ENCODE data around the gene EIF3B.
"Not testable (repeated sequence)": the region's sequence is repeated elsewhere in the genome, so short reads cannot be mapped to it uniquely, and the experiment has no call there.

The EIF3B gene

GRCh38 chr7:2383543-2384274, 29.1 kb downstream of the EIF3B start:
- Histone ChIP-seq H3K27me3 (ENCODE audit: insufficient read depth, low read depth) (no peaks in the 10 kb centered on the region), H3K4me1 (ENCODE audit: low read depth, poor library complexity, severe bottlenecking) (no peaks in the 10 kb centered on the region), H3K36me3 (ENCODE audit: insufficient read depth) (peaks cover 18% of the 10 kb centered on the region; the same call in 1 of the 2 replicates), H3K4me3 (IDR thresholded peaks at IDR 0.05; ENCODE audit: insufficient read depth, low read depth, low read length) (no peak overlapping the region), H3K4me2 (no peak overlapping the region), H3K79me2 (ENCODE audit: insufficient read depth, low read depth) (no peaks in the 10 kb centered on the region), H3K9ac (no peak overlapping the region), H3K27ac (no peak overlapping the region), H4K20me1 (ENCODE audit: insufficient read depth) (peaks cover 3% of the 10 kb centered on the region; the same call in 1 of the 2 replicates), H2AFZ (ENCODE audit: low read depth) (no peak overlapping the region)
- TF ChIP-seq, protein P1, sequence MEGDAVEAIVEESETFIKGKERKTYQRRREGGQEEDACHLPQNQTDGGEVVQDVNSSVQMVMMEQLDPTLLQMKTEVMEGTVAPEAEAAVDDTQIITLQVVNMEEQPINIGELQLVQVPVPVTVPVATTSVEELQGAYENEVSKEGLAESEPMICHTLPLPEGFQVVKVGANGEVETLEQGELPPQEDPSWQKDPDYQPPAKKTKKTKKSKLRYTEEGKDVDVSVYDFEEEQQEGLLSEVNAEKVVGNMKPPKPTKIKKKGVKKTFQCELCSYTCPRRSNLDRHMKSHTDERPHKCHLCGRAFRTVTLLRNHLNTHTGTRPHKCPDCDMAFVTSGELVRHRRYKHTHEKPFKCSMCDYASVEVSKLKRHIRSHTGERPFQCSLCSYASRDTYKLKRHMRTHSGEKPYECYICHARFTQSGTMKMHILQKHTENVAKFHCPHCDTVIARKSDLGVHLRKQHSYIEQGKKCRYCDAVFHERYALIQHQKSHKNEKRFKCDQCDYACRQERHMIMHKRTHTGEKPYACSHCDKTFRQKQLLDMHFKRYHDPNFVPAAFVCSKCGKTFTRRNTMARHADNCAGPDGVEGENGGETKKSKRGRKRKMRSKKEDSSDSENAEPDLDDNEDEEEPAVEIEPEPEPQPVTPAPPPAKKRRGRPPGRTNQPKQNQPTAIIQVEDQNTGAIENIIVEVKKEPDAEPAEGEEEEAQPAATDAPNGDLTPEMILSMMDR (conservative IDR thresholded peaks at IDR 0.05; ENCODE audit: low read depth, low read length) = no peak

- Histone ChIP-seq H3K4me1 (ENCODE audit: low read depth, poor library complexity, severe bottlenecking) (no peaks in the 10 kb centered on the region), H2AFZ (ENCODE audit: low read depth) (no peak overlapping the region), H4K20me1 (ENCODE audit: insufficient read depth) (0 out of 2 replicates have a peak, but pooled peaks cover 3% of the 10 kb centered on the region), H3K9ac (no peak overlapping the region), H3K27ac (no peak overlapping the region), H3K27me3 (ENCODE audit: insufficient read depth, low read depth) (no peaks in the 10 kb centered on the region), H3K4me3 (IDR thresholded peaks at IDR 0.05; ENCODE audit: insufficient read depth, low read depth, low read length) (no peak overlapping the region), H3K4me2 (no peak overlapping the region), H3K36me3 (ENCODE audit: insufficient read depth) (peaks cover 9% of the 10 kb centered on the region; the same call in 1 of the 2 replicates), H3K79me2 (ENCODE audit: insufficient read depth, low read depth) (no peaks in the 10 kb centered on the region)
- TF ChIP-seq, protein P1 (conservative IDR thresholded peaks at IDR 0.05; ENCODE audit: low read depth, low read length) = no peak
Observed at GRCh38 chr7:2384354-2385243, 30.0 kb downstream of the EIF3B start.

GRCh38 chr7:2386122-2386521, 31.5 kb downstream of the EIF3B start:
- H3K27ac ChIP-seq; H3K4me1 ChIP-seq (ENCODE audit: low read depth, poor library complexity, severe bottlenecking): not testable (repeated sequence)

DNA sequence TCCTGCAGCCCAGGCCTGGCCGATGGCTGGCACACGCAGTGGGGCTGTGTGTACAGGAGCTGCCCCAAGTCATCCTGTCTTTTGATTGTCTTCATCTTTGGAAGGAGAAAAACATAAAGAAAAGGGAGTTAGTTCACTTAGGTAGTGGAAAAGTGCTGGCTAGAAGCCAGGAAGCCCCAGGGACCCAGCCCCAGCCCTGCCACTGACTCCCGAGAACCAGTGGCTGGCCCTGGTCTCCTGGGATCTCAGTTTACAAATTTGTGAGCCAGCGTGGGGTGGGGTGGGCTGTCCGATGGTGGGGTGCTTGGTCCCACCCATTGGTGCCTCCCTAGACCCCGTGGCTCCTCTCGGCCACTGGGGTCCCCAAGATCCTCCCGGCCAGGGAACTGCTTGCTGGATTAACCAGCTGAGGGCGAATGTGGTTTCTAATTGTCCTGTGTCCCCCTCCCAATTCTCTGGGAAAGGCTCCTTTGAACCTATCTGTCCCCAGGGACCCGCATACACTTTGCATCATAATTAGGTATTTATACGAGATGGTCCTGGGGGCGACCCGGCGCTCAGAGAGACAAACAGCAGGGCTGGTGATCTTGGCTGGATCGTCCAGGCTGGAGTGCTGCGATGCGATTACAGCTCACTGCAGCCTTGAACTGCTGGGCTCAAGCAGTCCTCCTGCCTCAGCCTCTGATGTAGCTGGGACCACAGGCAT, 32.5 kb downstream of the EIF3B start:
- Histone ChIP-seq H3K4me3 (IDR thresholded peaks at IDR 0.05; ENCODE audit: insufficient read depth, low read depth, low read length) (no peak overlapping the region), H3K27me3 (ENCODE audit: insufficient read depth, low read depth) (no peaks in the 10 kb centered on the region), H3K36me3 (ENCODE audit: insufficient read depth) (no peaks in the 10 kb centered on the region), H3K27ac (no peak overlapping the region), H2AFZ (ENCODE audit: low read depth) (no peak overlapping the region), H3K4me2 (no peak overlapping the region), H4K20me1 (ENCODE audit: insufficient read depth) (no peaks in the 10 kb centered on the region), H3K79me2 (ENCODE audit: insufficient read depth, low read depth) (no peaks in the 10 kb centered on the region), H3K4me1 (ENCODE audit: low read depth, poor library complexity, severe bottlenecking) (no peaks in the 10 kb centered on the region), H3K9ac (no peak overlapping the region)
- TF ChIP-seq, protein P1 (conservative IDR thresholded peaks at IDR 0.05; ENCODE audit: low read depth, low read length) = no peak

More at GRCh38 chr7:2386122-2386521, 31.5 kb downstream of the EIF3B start:
- not testable (repeated sequence) for H2AFZ ChIP-seq (ENCODE audit: low read depth); H3K36me3 ChIP-seq (ENCODE audit: insufficient read depth); H3K79me2 ChIP-seq (ENCODE audit: insufficient read depth, low read depth); H3K9ac ChIP-seq; H3K27me3 ChIP-seq (ENCODE audit: insufficient read depth, low read depth); H3K4me3 ChIP-seq (IDR thresholded peaks at IDR 0.05; ENCODE audit: insufficient read depth, low read depth, low read length); H4K20me1 ChIP-seq (ENCODE audit: insufficient read depth); H3K4me2 ChIP-seq

Data from KMS-11 (cell line).